Airway epithelial cell (primary cell): ENCODE measurements around the gene CYP4F12. TPM values are rescaled to one million over a fixed set of nuclear protein-coding genes. Genes with fewer than 3 reads are reported as not detected.

Experiments
- total RNA-seq: library from RNA; depleted of rRNA; stranded (reverse); fragments of >200 nt; gene quantifications from 2 replicates; pipeline ENCODE4 v1.2.3, GENCODE V29; 2015

The CYP4F12 gene, protein sequence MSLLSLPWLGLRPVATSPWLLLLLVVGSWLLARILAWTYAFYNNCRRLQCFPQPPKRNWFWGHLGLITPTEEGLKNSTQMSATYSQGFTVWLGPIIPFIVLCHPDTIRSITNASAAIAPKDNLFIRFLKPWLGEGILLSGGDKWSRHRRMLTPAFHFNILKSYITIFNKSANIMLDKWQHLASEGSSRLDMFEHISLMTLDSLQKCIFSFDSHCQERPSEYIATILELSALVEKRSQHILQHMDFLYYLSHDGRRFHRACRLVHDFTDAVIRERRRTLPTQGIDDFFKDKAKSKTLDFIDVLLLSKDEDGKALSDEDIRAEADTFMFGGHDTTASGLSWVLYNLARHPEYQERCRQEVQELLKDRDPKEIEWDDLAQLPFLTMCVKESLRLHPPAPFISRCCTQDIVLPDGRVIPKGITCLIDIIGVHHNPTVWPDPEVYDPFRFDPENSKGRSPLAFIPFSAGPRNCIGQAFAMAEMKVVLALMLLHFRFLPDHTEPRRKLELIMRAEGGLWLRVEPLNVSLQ
- 0.49 and 0.65 TPM in 2 replicates for total RNA-seq

DNA sequence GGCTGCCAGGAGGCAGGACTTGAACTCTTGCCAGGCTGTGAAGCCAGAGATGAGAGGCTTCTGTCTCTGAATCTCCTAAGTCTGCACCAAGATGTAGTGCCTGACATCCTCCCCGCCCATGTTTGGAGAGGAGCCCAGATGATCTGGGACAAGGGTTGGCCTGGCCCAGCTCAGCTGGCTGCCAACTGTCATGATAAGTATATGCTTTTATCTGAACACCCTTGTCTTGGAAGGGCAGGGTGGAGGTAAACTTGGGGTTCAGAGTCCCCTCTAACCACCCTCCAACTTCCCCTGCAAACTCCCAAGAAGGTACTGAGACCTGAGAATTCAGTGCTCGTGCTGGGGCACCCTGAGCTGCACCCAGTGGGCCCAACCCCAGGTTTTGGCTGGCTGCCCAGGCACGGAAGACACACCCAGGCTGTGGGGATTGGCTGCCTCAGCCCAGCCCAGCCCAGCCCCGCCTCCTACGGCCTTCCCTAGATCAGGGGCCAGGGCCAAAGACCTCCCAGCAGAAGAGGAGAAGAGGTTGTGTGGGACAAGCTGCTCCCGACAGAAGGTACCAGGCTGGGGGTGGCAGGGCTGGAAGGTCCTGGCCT, at the start of gene CYP4F12:
Gene CYP4F12, plus strand, starts transcription at position 508 of the 596 bp plus-strand sequence. CDS start 443 bp downstream, outside the sequence.

GRCh38 chr19:15640294-15640903, 32.5 kb upstream of the CYP4F12 start, which contains the start of gene CYP4F3:
Gene CYP4F3 (plus strand): TSS chr19:15640897. CDS start chr19:15641416, 519 bp downstream.

GRCh38 chr19:15727724-15728123, 54.8 kb downstream of the CYP4F12 start, which contains the start of gene OR10H2:
Gene OR10H2 (plus strand): TSS chr19:15728024. CDS start chr19:15728044, 20 bp downstream.

DNA sequence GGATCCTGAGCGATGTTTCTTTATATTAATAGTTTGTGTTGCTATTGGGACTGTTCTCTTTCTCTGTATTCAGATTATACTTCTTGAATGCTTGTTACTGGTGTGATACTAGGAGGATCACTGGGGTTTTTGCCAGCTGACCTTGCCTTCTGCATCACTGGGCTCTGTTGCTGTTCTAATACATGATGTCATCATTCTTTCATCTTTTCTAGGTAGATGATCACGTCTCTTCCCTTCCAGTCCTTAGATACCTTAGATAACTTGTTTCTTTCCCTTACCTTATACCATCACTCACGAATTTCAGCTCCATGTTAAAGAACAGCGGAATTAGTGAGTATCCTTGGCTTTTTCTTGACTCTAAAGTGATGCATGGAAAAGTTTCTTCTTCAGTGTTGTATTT, 64.8 kb downstream of the CYP4F12 start, which contains the start of gene OR10H3:
Gene OR10H3, plus strand, starts transcription at position 264 of the 400 bp plus-strand sequence. CDS start 3,408 bp downstream, outside the sequence.

Other genes with a start within 250 kb of the CYP4F12 start
- gene WIZ, start 223.1 kb upstream of the CYP4F12 start, total RNA-seq, result 16.9 and 32.4 TPM in 2 replicates
- gene RASAL3, start 208.5 kb upstream of the CYP4F12 start, total RNA-seq, result not detected in 2 replicates
- not detected in 2 replicates for gene PGLYRP2, start 193.6 kb upstream of the CYP4F12 start, total RNA-seq
- gene CYP4F22, start 164.6 kb upstream of the CYP4F12 start, total RNA-seq, result 0.14 TPM in 1 of 2 replicates, not detected in the other
- not detected in 2 replicates for gene CYP4F8, start 57.9 kb upstream of the CYP4F12 start, total RNA-seq
- 1.9 and 2.1 TPM in 2 replicates for gene CYP4F3, start 32.2 kb upstream of the CYP4F12 start, total RNA-seq
- gene OR10H2, start 54.9 kb downstream of the CYP4F12 start, total RNA-seq, result not detected in 2 replicates
- not detected in 2 replicates for gene OR10H3, start 64.9 kb downstream of the CYP4F12 start, total RNA-seq
- gene OR10H5, start 114.6 kb downstream of the CYP4F12 start, total RNA-seq, result not detected in 2 replicates
- 0.21 TPM in 1 of 2 replicates, not detected in the other for gene OR10H1, start 142.6 kb downstream of the CYP4F12 start, total RNA-seq
- 0.14 TPM in 1 of 2 replicates, not detected in the other for gene CYP4F2, start 225.0 kb downstream of the CYP4F12 start, total RNA-seq